Measurements from ENCODE around the gene DHX38. TPM values are rescaled to one million over a fixed set of nuclear protein-coding genes. Genes with fewer than 3 reads are reported as not detected.

Gene DHX38
- total RNA-seq, 3 donors from 2014 or later (not counting 1 experiment from before 2014, with no cell fraction given), result 120 to 124 (median 120) TPM

- Histone ChIP-seq H3K36me3 (ENCODE audit: control insufficient read depth, insufficient read depth, low read length) (no peaks in the 10 kb centered on the region), H3K4me3 (ENCODE audit: low read length) (no peak overlapping the region), H3K4me1 (ENCODE audit: control insufficient read depth, insufficient read depth, low read length) (no peaks in the 10 kb centered on the region), H3K9me3 (ENCODE audit: control insufficient read depth, insufficient read depth, low read length) (no peaks in the 10 kb centered on the region), H3K27me3 (ENCODE audit: control insufficient read depth, insufficient read depth, low read length) (no peaks in the 10 kb centered on the region), H3K27ac (ENCODE audit: low read length) (no peak overlapping the region)
- H3K4me3 Mint-ChIP-seq, result no peak overlapping the region
- H3K9me3 Mint-ChIP-seq, result no peaks in the 10 kb centered on the region
- no peak for TF ChIP-seq CTCF (IDR thresholded peaks at IDR 0.05)
- H3K27ac Mint-ChIP-seq, result no peak overlapping the region
- no peak for ATAC-seq
- DNase-seq, result no peak
- WGBS (ENCODE audit: insufficient coverage), result no CpG with 5 or more reads among the region's 1 CpG
- H3K4me1 Mint-ChIP-seq, result no peaks in the 10 kb centered on the region
- intact Hi-C loops (cut with micrococcal nuclease), result no loop called here
- H3K27me3 Mint-ChIP-seq (ENCODE audit: low read depth in 2 of 2), result peaks cover 0 to 6% of the 10 kb centered on the region in 2 donors
- no peaks in the 10 kb centered on the region for H3K36me3 Mint-ChIP-seq
Measured at GRCh38 chr16:72142476-72142875, 48.8 kb downstream of the DHX38 start.

- no peak for TF ChIP-seq CTCF (IDR thresholded peaks at IDR 0.05)
- H3K4me1 Mint-ChIP-seq, result peaks cover 0 to 5% of the 10 kb centered on the region in 2 donors
- Histone ChIP-seq H3K27me3 (ENCODE audit: control insufficient read depth, insufficient read depth, low read length) (no peaks in the 10 kb centered on the region), H3K9me3 (ENCODE audit: control insufficient read depth, insufficient read depth, low read length) (no peaks in the 10 kb centered on the region), H3K4me3 (ENCODE audit: low read length) (no peak overlapping the region), H3K36me3 (ENCODE audit: control insufficient read depth, insufficient read depth, low read length) (no peaks in the 10 kb centered on the region), H3K4me1 (ENCODE audit: control insufficient read depth, insufficient read depth, low read length) (no peaks in the 10 kb centered on the region), H3K27ac (ENCODE audit: low read length) (no peak overlapping the region)
- ATAC-seq, result no peak
- no peaks in the 10 kb centered on the region for H3K36me3 Mint-ChIP-seq
- H3K27ac Mint-ChIP-seq, result no peak overlapping the region
- H3K9me3 Mint-ChIP-seq, result no peaks in the 10 kb centered on the region
- DNase-seq, result no peak
- WGBS (ENCODE audit: insufficient coverage), result 80% methylated on average over 6 of the region's 8 CpGs
- H3K27me3 Mint-ChIP-seq (ENCODE audit: low read depth in 2 of 2), result peaks cover 0 to 4% of the 10 kb centered on the region in 2 donors
- H3K4me3 Mint-ChIP-seq, result no peak overlapping the region
- intact Hi-C loops (cut with micrococcal nuclease), result no loop called here
Measured at GRCh38 chr16:72149676-72150464, 56.2 kb downstream of the DHX38 start.

GRCh38 chr16:72159386-72159785 lies 65.7 kb downstream of the DHX38 start:
- Histone ChIP-seq H3K4me3 (ENCODE audit: low read length) (no peak overlapping the region), H3K4me1 (ENCODE audit: control insufficient read depth, insufficient read depth, low read length) (no peaks in the 10 kb centered on the region), H3K36me3 (ENCODE audit: control insufficient read depth, insufficient read depth, low read length) (no peaks in the 10 kb centered on the region), H3K27me3 (ENCODE audit: control insufficient read depth, insufficient read depth, low read length) (no peaks in the 10 kb centered on the region), H3K27ac (ENCODE audit: low read length) (no peak overlapping the region), H3K9me3 (ENCODE audit: control insufficient read depth, insufficient read depth, low read length) (no peaks in the 10 kb centered on the region)
- H3K27me3 Mint-ChIP-seq (ENCODE audit: low read depth in 2 of 2), result no peaks in the 10 kb centered on the region
- ATAC-seq, result no peak
- H3K27ac Mint-ChIP-seq, result no peak overlapping the region
- no peaks in the 10 kb centered on the region for H3K4me1 Mint-ChIP-seq
- H3K9me3 Mint-ChIP-seq, result no peaks in the 10 kb centered on the region
- intact Hi-C loops (cut with micrococcal nuclease), result no loop called here
- WGBS (ENCODE audit: insufficient coverage), result 67% methylated on average over 1 of the region's 2 CpGs
- no peak overlapping the region for H3K4me3 Mint-ChIP-seq
- no peaks in the 10 kb centered on the region for H3K36me3 Mint-ChIP-seq
- no peak for DNase-seq
- TF ChIP-seq CTCF (IDR thresholded peaks at IDR 0.05), result no peak

- no peak for TF ChIP-seq CTCF (IDR thresholded peaks at IDR 0.05)
Measured at GRCh38 chr16:72159801-72160200, 66.2 kb downstream of the DHX38 start.

More at GRCh38 chr16:72159801-72160200, 66.2 kb downstream of the DHX38 start:
- no peak overlapping the region for H3K4me3 ChIP-seq (ENCODE audit: low read length)
- no peaks in the 10 kb centered on the region for H3K4me1 ChIP-seq (ENCODE audit: control insufficient read depth, insufficient read depth, low read length)
- Mint-ChIP-seq H3K9me3 (no peaks in the 10 kb centered on the region), H3K36me3 (no peaks in the 10 kb centered on the region), H3K4me1 (no peaks in the 10 kb centered on the region), H3K27ac (no peak overlapping the region), H3K27me3 (ENCODE audit: low read depth in 2 of 2) (no peaks in the 10 kb centered on the region), H3K4me3 (no peak overlapping the region)
- DNase-seq (no peak), ATAC-seq (no peak)
- H3K9me3 ChIP-seq (ENCODE audit: control insufficient read depth, insufficient read depth, low read length), result no peaks in the 10 kb centered on the region
- no peaks in the 10 kb centered on the region for H3K27me3 ChIP-seq (ENCODE audit: control insufficient read depth, insufficient read depth, low read length)
- no peak overlapping the region for H3K27ac ChIP-seq (ENCODE audit: low read length)
- no peaks in the 10 kb centered on the region for H3K36me3 ChIP-seq (ENCODE audit: control insufficient read depth, insufficient read depth, low read length)
- WGBS (ENCODE audit: insufficient coverage), result 71% methylated on average over 2 of the region's 2 CpGs
- intact Hi-C loops (cut with micrococcal nuclease), result no loop called here

Data from natural killer cell (primary cell).